ENCODE results near the gene DCLRE1B. TPM values are rescaled to one million over a fixed set of nuclear protein-coding genes. Genes with fewer than 3 reads are reported as not detected.

DCLRE1B gene
- total RNA-seq, 1 donor from 2014 or later = 6.1 TPM

- H3K27ac Mint-ChIP-seq (ENCODE audit: unreplicated experiment) = no peak overlapping the region
- no peaks in the 10 kb centered on the region for H3K27me3 Mint-ChIP-seq (ENCODE audit: unreplicated experiment)
- H3K4me1 Mint-ChIP-seq (ENCODE audit: low read depth, unreplicated experiment) = no peaks in the 10 kb centered on the region
- no peak overlapping the region for H3K4me3 Mint-ChIP-seq (ENCODE audit: unreplicated experiment)
- no peaks in the 10 kb centered on the region for H3K36me3 Mint-ChIP-seq (ENCODE audit: unreplicated experiment)
- no peak for DNase-seq
- TF ChIP-seq CTCF (IDR thresholded peaks at IDR 0.05; ENCODE audit: partially characterized antibody, unreplicated experiment) = no peak
- no peaks in the 10 kb centered on the region for H3K9me3 Mint-ChIP-seq (ENCODE audit: unreplicated experiment)
Measured at GRCh38 chr1:113951719-113952118, 46.6 kb downstream of the DCLRE1B start.

GRCh38 chr1:113957984-113958383 is 52.9 kb downstream of the DCLRE1B start:
- Mint-ChIP-seq H3K27me3 (ENCODE audit: unreplicated experiment) (no peaks in the 10 kb centered on the region), H3K27ac (ENCODE audit: unreplicated experiment) (no peak overlapping the region), H3K4me3 (ENCODE audit: unreplicated experiment) (no peak overlapping the region), H3K9me3 (ENCODE audit: unreplicated experiment) (no peaks in the 10 kb centered on the region), H3K4me1 (ENCODE audit: low read depth, unreplicated experiment) (no peaks in the 10 kb centered on the region), H3K36me3 (ENCODE audit: unreplicated experiment) (no peaks in the 10 kb centered on the region)
- no peak for DNase-seq
- TF ChIP-seq CTCF (IDR thresholded peaks at IDR 0.05; ENCODE audit: partially characterized antibody, unreplicated experiment) = no peak

GRCh38 chr1:113958691-113959090 is 53.6 kb downstream of the DCLRE1B start:
- no peaks in the 10 kb centered on the region for H3K9me3 Mint-ChIP-seq (ENCODE audit: unreplicated experiment)
- no peaks in the 10 kb centered on the region for H3K36me3 Mint-ChIP-seq (ENCODE audit: unreplicated experiment)
- H3K27ac Mint-ChIP-seq (ENCODE audit: unreplicated experiment) = no peak overlapping the region
- TF ChIP-seq CTCF (IDR thresholded peaks at IDR 0.05; ENCODE audit: partially characterized antibody, unreplicated experiment) = no peak
- H3K4me3 Mint-ChIP-seq (ENCODE audit: unreplicated experiment) = no peak overlapping the region
- no peaks in the 10 kb centered on the region for H3K27me3 Mint-ChIP-seq (ENCODE audit: unreplicated experiment)
- H3K4me1 Mint-ChIP-seq (ENCODE audit: low read depth, unreplicated experiment) = no peaks in the 10 kb centered on the region
- no peak for DNase-seq

- no peaks in the 10 kb centered on the region for H3K9me3 Mint-ChIP-seq (ENCODE audit: unreplicated experiment)
- no peak overlapping the region for H3K4me3 Mint-ChIP-seq (ENCODE audit: unreplicated experiment)
- TF ChIP-seq CTCF (IDR thresholded peaks at IDR 0.05; ENCODE audit: partially characterized antibody, unreplicated experiment) = no peak
- peaks cover 6% of the 10 kb centered on the region for H3K36me3 Mint-ChIP-seq (ENCODE audit: unreplicated experiment)
- no peaks in the 10 kb centered on the region for H3K4me1 Mint-ChIP-seq (ENCODE audit: low read depth, unreplicated experiment)
- no peak for DNase-seq
- H3K27ac Mint-ChIP-seq (ENCODE audit: unreplicated experiment) = no peak overlapping the region
- no peaks in the 10 kb centered on the region for H3K27me3 Mint-ChIP-seq (ENCODE audit: unreplicated experiment)
Measured at GRCh38 chr1:113963281-113963906, 58.3 kb downstream of the DCLRE1B start.

Other genes starting within 250 kb of the DCLRE1B start
- gene PHTF1, start 145.8 kb upstream of the DCLRE1B start, total RNA-seq (ENCODE audit: unreplicated experiment) = 107 TPM
- gene RSBN1, start 92.8 kb upstream of the DCLRE1B start, total RNA-seq (ENCODE audit: unreplicated experiment) = 35.2 TPM
- not detected for gene PTPN22, start 33.6 kb upstream of the DCLRE1B start, total RNA-seq (ENCODE audit: unreplicated experiment)
- 1.8 TPM for gene BCL2L15, start 17.7 kb upstream of the DCLRE1B start, total RNA-seq (ENCODE audit: unreplicated experiment)
- 31.1 TPM for gene AP4B1, start 527 bp upstream of the DCLRE1B start, total RNA-seq (ENCODE audit: unreplicated experiment)
- gene HIPK1, start 24.0 kb downstream of the DCLRE1B start, total RNA-seq (ENCODE audit: unreplicated experiment) = 41.0 TPM
- 2.9 TPM for gene OLFML3, start 74.1 kb downstream of the DCLRE1B start, total RNA-seq (ENCODE audit: unreplicated experiment)
- gene SYT6, start 248.5 kb downstream of the DCLRE1B start, total RNA-seq (ENCODE audit: unreplicated experiment) = 11.1 TPM

Data from glutamatergic neuron (in vitro differentiated cells).